ENCODE data around the gene ROBO1. TPM values are rescaled to one million over a fixed set of nuclear protein-coding genes. Genes with fewer than 3 reads are reported as not detected.

The ROBO1 gene
- total and polyA plus RNA-seq, 2 donors from 2014 or later: 2.1 to 22.1 TPM

DNA sequence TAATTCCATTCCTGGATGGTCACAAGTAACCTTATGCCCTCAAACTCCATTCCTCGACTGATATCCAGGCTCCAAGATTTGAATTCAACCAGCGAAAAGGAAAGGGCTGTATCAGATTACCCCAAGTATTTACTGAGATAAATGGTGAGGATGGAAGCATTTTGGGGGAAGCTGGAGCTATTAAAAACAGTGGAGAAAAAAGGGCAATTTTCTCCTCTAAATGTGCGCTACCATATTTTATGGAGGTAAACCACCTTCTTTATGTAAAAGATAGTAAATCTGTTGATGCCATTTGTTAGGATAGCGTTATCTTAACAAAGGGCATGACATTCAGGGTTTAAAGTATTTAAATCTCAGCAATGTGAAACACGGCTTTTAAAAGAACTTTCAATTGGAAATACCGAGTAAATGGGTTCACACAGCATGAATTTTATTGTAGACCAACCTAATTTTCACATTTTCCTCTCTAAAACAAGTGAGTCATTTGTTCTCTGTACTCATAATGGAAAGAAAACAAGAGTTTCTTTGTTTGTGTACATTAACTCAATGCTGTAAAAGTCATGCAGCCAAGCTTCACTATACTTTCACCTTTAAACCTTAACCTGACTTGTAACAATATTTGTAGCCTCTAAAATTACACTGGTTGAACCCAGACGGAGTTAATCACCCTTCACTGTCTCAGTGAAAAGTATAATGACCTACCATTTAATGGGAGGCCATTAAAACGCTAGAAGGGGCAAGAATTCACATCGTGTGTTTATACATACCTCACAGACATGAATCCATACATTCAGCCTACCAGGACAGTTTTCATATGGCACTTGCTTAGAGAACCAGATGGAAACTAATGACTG, 773.4 kb downstream of the ROBO1 start:
- FAIRE-seq (no peak), DNase-seq (peak in 3 of 5 donors; percentile 56 to 90 (median 86))
- TF ChIP-seq, protein P1, sequence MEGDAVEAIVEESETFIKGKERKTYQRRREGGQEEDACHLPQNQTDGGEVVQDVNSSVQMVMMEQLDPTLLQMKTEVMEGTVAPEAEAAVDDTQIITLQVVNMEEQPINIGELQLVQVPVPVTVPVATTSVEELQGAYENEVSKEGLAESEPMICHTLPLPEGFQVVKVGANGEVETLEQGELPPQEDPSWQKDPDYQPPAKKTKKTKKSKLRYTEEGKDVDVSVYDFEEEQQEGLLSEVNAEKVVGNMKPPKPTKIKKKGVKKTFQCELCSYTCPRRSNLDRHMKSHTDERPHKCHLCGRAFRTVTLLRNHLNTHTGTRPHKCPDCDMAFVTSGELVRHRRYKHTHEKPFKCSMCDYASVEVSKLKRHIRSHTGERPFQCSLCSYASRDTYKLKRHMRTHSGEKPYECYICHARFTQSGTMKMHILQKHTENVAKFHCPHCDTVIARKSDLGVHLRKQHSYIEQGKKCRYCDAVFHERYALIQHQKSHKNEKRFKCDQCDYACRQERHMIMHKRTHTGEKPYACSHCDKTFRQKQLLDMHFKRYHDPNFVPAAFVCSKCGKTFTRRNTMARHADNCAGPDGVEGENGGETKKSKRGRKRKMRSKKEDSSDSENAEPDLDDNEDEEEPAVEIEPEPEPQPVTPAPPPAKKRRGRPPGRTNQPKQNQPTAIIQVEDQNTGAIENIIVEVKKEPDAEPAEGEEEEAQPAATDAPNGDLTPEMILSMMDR (IDR thresholded peaks at IDR 0.05; ENCODE audit: borderline replicate concordance, extremely low read depth, insufficient read depth): no peak
- Histone ChIP-seq H3K9ac (ENCODE audit: low read length in 3 of 3) (no peak overlapping the region), H3K9me3 (ENCODE audit: control insufficient read depth in 2 of 3, insufficient read depth in 1 of 3, low read length in 3 of 3) (peaks cover 2 to 15% (median 3%) of the 10 kb centered on the region in 3 donors), H3K4me3 (ENCODE audit: low read length in 3 of 3) (no peak overlapping the region), H3K27me3 (ENCODE audit: control insufficient read depth, insufficient read depth, low read length) (no peaks in the 10 kb centered on the region), H3K4me1 (ENCODE audit: control insufficient read depth in 2 of 3, insufficient read depth in 2 of 3, low read depth in 1 of 3, low read length in 3 of 3) (peaks cover 0 to 5% (median 0%) of the 10 kb centered on the region in 3 donors), H3K27ac (ENCODE audit: low read depth in 2 of 2, low read length in 2 of 2) (no peak overlapping the region), H3K36me3 (ENCODE audit: control insufficient read depth in 2 of 3, insufficient read depth in 3 of 3, low read length in 3 of 3) (no peaks in the 10 kb centered on the region)
- intact Hi-C loops (cut with DNase I): no loop called here

DNA sequence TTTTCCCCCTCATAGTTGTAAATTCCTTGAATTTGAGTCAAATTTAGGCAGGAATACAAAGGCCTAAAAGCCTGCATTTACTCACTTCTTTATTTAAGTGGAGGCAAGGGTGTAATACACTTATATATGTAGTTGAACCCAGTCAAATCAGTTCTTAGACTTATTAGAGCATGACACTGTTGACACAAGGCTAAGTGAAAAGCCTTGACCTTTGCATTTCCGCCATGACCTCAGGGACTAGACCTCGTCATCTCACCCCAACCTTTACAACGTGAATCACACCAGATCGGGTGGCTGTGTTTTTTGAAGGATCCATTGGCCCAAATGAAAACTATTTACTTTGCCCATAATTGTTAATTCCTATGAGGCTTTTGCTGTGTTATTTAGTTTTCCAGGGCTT, 774.4 kb downstream of the ROBO1 start:
- Histone ChIP-seq H3K9ac (ENCODE audit: low read length in 3 of 3) (no peak overlapping the region), H3K27ac (ENCODE audit: low read depth in 2 of 2, low read length in 2 of 2) (no peak overlapping the region), H3K27me3 (ENCODE audit: control insufficient read depth, insufficient read depth, low read length) (no peaks in the 10 kb centered on the region), H3K9me3 (ENCODE audit: control insufficient read depth in 2 of 3, insufficient read depth in 1 of 3, low read length in 3 of 3) (peaks cover 2 to 15% (median 3%) of the 10 kb centered on the region in 3 donors), H3K4me3 (ENCODE audit: low read length in 3 of 3) (no peak overlapping the region), H3K4me1 (ENCODE audit: control insufficient read depth in 2 of 3, insufficient read depth in 2 of 3, low read depth in 1 of 3, low read length in 3 of 3) (peaks cover 0 to 5% (median 0%) of the 10 kb centered on the region in 3 donors), H3K36me3 (ENCODE audit: control insufficient read depth in 2 of 3, insufficient read depth in 3 of 3, low read length in 3 of 3) (no peaks in the 10 kb centered on the region)
- TF ChIP-seq, protein P1 (IDR thresholded peaks at IDR 0.05; ENCODE audit: borderline replicate concordance, extremely low read depth, insufficient read depth): no peak
- intact Hi-C loops (cut with DNase I): no loop called here
- DNase-seq (no peak), FAIRE-seq (no peak)

DNA sequence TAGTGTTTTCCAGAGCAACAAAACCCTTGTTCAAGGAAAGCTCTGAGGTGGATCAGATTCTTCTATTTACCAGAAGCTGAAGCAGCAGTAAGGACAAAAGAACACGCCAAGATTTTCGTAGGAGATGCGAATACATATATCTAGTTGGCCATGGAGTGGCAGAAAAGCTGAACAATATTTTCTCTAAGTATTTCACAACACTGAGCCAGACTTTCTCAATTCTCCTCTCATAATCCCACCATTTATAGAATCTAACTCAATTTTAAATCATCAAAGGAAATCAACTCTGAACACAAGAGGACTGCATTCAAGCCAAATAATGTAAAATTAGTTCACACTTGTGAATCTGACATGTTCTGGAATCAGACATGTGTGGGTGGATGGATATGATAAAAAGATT, 775.0 kb downstream of the ROBO1 start:
- Histone ChIP-seq H3K9me3 (ENCODE audit: control insufficient read depth in 2 of 3, insufficient read depth in 1 of 3, low read length in 3 of 3) (peaks cover 2 to 15% (median 3%) of the 10 kb centered on the region in 3 donors), H3K4me3 (ENCODE audit: low read length in 3 of 3) (no peak overlapping the region), H3K27me3 (ENCODE audit: control insufficient read depth, insufficient read depth, low read length) (no peaks in the 10 kb centered on the region), H3K4me1 (ENCODE audit: control insufficient read depth in 2 of 3, insufficient read depth in 2 of 3, low read depth in 1 of 3, low read length in 3 of 3) (peaks cover 0 to 5% (median 0%) of the 10 kb centered on the region in 3 donors), H3K27ac (ENCODE audit: low read depth in 2 of 2, low read length in 2 of 2) (no peak overlapping the region), H3K36me3 (ENCODE audit: control insufficient read depth in 2 of 3, insufficient read depth in 3 of 3, low read length in 3 of 3) (no peaks in the 10 kb centered on the region), H3K9ac (ENCODE audit: low read length in 3 of 3) (no peak overlapping the region)
- FAIRE-seq (no peak), DNase-seq (no peak)
- TF ChIP-seq, protein P1 (IDR thresholded peaks at IDR 0.05; ENCODE audit: borderline replicate concordance, extremely low read depth, insufficient read depth): no peak
- intact Hi-C loops (cut with DNase I): no loop called here

Measured in kidney (tissue), 14 donors.